ENCODE results near the gene SIT1.

The SIT1 gene, protein sequence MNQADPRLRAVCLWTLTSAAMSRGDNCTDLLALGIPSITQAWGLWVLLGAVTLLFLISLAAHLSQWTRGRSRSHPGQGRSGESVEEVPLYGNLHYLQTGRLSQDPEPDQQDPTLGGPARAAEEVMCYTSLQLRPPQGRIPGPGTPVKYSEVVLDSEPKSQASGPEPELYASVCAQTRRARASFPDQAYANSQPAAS

DNA sequence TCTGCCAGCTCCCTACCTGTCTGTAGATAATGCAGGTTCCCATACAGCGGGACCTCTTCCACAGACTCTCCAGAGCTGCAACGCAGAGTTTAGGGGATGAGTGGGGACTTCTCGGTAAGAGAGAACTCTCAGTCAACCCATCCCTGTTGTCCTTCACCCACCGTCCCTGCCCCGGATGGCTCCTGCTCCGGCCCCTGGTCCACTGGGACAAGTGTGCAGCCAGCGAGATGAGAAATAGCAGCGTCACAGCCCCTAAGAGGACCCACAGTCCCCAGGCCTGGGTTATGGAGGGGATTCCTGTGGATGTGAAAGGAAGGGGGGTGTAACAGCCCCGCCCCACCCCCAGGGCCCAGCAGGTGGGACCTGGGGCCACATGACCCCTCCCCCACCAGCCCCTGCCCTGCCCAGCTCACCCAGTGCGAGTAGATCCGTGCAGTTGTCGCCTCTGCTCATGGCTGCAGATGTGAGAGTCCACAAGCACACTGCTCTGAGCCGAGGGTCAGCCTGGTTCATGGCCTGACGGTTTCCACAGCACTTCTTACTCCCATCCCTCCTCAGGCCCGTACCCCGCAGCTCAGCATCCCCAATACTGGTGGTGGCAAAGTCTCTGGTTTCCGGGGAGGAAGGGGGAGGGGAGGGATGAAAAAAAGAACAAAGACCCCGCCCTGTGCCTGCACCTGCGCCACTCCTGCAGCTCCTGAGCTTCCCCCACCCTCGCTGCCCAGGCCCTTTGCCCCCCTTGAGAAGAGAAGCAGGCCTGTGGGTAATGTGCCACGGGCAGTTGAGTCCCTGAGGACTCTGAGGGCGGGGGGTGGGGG is at the start of gene SIT1:
SIT1 (minus strand) TSS at position 591 of the 818 bp plus-strand sequence; CDS start at position 513, 78 bp downstream.
- DNase-seq (ENCODE audit: low read depth) = peak; percentile 25
- peak within 1 kb of the TSS; percentile 17 for H3K4me3 ChIP-seq (ENCODE audit: low read depth, low read length)
- TF ChIP-seq, protein P1, sequence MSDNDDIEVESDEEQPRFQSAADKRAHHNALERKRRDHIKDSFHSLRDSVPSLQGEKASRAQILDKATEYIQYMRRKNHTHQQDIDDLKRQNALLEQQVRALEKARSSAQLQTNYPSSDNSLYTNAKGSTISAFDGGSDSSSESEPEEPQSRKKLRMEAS (IDR thresholded peaks at IDR 0.05; ENCODE audit: low read depth, low read length) = no peak
- TF ChIP-seq, protein P2, sequence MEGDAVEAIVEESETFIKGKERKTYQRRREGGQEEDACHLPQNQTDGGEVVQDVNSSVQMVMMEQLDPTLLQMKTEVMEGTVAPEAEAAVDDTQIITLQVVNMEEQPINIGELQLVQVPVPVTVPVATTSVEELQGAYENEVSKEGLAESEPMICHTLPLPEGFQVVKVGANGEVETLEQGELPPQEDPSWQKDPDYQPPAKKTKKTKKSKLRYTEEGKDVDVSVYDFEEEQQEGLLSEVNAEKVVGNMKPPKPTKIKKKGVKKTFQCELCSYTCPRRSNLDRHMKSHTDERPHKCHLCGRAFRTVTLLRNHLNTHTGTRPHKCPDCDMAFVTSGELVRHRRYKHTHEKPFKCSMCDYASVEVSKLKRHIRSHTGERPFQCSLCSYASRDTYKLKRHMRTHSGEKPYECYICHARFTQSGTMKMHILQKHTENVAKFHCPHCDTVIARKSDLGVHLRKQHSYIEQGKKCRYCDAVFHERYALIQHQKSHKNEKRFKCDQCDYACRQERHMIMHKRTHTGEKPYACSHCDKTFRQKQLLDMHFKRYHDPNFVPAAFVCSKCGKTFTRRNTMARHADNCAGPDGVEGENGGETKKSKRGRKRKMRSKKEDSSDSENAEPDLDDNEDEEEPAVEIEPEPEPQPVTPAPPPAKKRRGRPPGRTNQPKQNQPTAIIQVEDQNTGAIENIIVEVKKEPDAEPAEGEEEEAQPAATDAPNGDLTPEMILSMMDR (IDR thresholded peaks at IDR 0.05; ENCODE audit: low read depth, low read length) = no peak
- TF ChIP-seq POLR2A (IDR thresholded peaks at IDR 0.05; ENCODE audit: extremely low read depth, insufficient read length) (no peak), MYC (IDR thresholded peaks at IDR 0.05; ENCODE audit: low read depth, low read length) (no peak)

DNA sequence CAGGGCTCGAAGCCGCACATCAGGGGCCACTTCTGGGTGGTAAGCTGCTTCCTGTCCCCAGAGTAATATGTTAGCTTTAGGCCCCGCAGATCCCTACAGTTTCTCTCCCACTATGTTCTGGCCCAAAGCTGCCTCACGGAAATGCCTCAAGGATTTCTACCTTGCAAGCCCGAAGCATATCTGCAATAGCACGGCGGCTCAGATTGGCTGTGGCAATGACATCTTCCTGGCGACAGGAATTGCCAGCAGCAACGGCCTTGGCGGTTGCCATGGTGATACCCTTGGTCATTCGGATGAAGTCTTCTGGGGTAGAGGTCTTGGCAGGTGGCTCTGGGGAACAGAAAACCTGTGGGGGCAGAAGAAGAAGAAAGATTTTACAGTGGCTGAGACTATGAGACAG is 49.3 kb upstream of the SIT1 start:
- TF ChIP-seq MYC (IDR thresholded peaks at IDR 0.05; ENCODE audit: low read depth, low read length) (no peak), POLR2A (IDR thresholded peaks at IDR 0.05; ENCODE audit: extremely low read depth, insufficient read length) (no peak)
- TF ChIP-seq, protein P2 (IDR thresholded peaks at IDR 0.05; ENCODE audit: low read depth, low read length) = no peak
- TF ChIP-seq, protein P1 (IDR thresholded peaks at IDR 0.05; ENCODE audit: low read depth, low read length) = no peak
- H3K4me3 ChIP-seq (ENCODE audit: low read depth, low read length) = no peak overlapping the region
- DNase-seq (ENCODE audit: low read depth) = no peak

DNA sequence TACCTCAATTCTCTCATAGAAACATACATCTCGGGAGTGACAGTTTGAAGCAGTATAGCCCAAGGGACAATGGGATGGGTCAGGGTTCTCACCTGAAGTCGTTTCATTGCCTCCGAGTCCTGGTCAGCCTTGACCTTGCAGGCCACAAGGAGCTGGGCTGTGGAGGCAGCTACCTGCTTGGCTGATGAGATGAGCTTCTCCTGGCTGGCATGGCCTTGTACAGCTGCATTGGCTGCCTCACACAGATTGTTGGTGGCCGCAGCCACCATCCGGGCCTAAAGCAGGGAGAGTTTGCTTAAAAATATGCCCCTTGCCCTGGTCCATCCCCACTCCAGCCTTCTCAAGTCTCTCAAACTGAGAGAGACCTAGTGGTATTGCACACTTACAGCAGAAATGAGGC is 47.5 kb upstream of the SIT1 start:
- TF ChIP-seq, protein P2 (IDR thresholded peaks at IDR 0.05; ENCODE audit: low read depth, low read length) = no peak
- TF ChIP-seq MYC (IDR thresholded peaks at IDR 0.05; ENCODE audit: low read depth, low read length) (no peak), POLR2A (IDR thresholded peaks at IDR 0.05; ENCODE audit: extremely low read depth, insufficient read length) (no peak)
- TF ChIP-seq, protein P1 (IDR thresholded peaks at IDR 0.05; ENCODE audit: low read depth, low read length) = no peak
- H3K4me3 ChIP-seq (ENCODE audit: low read depth, low read length) = no peak overlapping the region

DNA sequence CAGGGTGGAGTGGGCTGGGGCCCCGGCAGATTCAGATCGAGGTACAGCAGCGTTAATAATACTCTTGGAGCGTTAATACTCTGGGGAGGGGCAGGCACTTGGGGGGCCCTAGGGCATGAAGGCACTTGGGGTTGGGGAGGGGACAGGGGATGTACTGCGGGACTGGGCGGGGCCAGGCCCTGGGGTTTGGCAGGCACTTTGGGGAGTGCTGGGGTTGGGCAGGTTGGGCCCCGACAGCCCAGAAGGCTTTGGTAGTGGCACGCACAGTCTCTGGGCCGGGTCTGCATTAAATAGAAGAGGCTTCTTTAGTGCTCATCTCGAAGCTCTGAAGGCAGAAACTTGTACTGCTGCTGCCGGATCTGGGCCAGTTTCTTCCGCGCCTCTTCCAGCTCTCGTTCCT is 46.8 kb upstream of the SIT1 start:
- no peak overlapping the region for H3K4me3 ChIP-seq (ENCODE audit: low read depth, low read length)
- TF ChIP-seq, protein P2 (IDR thresholded peaks at IDR 0.05; ENCODE audit: low read depth, low read length) = no peak
- TF ChIP-seq MYC (IDR thresholded peaks at IDR 0.05; ENCODE audit: low read depth, low read length) (no peak), POLR2A (IDR thresholded peaks at IDR 0.05; ENCODE audit: extremely low read depth, insufficient read length) (no peak)
- TF ChIP-seq, protein P1 (IDR thresholded peaks at IDR 0.05; ENCODE audit: low read depth, low read length) = no peak
- DNase-seq (ENCODE audit: low read depth) = no peak

More for the DNA sequence above, 47.5 kb upstream of the SIT1 start:
- DNase-seq (ENCODE audit: low read depth) = no peak

DNA sequence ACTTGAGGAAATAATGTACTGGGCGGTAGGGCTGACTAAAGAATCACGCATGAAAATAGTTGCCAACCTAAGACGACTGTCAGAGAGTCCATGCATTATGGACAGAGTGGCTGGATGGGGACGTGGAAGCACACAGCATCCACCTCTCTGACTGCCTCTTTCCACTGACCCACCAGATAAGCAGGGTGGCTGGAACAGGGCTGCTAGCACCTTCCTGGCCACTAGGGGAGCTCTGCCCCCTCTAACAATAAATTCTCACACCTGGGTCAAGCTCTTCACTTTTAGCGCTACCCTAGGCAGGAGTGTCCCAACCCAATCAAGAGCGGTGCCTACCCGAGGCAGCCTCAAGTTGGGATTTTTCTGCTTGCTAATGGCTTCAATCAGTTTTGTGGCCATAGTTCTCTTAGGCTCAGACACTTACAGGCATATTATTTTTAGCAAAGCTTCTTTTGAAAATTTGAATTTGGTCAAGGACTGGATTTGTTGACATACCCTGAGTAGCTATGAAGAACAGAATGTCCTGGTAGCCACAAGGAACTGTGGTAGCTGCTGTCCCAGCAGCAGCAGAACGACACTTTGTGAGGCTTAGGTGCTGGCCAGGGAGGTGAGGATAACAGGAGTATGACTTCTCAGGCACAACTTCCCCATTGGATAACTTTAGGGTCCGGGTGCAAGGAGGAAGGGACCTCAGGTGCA is 45.9 kb upstream of the SIT1 start:
- peak; percentile 44 for DNase-seq (ENCODE audit: low read depth)
- H3K4me3 ChIP-seq (ENCODE audit: low read depth, low read length) = no peak overlapping the region
- TF ChIP-seq, protein P2 (IDR thresholded peaks at IDR 0.05; ENCODE audit: low read depth, low read length) = peak; percentile 74
- no peak for TF ChIP-seq POLR2A (IDR thresholded peaks at IDR 0.05; ENCODE audit: extremely low read depth, insufficient read length)
- no peak for TF ChIP-seq MYC (IDR thresholded peaks at IDR 0.05; ENCODE audit: low read depth, low read length)

All from NB4 (cell line).